SK-MEL-5 (cell line): ENCODE measurements around the gene CRAT. TPM values are rescaled to one million over a fixed set of nuclear protein-coding genes. Genes with fewer than 3 reads are reported as not detected.

Experiments used
- DNase-seq: peaks from one replicate; pipeline ENCODE4 v3.0.0-alpha.2; 2016; ENCODE audit warnings: low read depth, low spot score
- in situ Hi-C: cut with HindIII; loops from 2 replicates; pipeline ENCODE4 v1.10.0; 2016; ENCODE audit warnings: low sequenced_read_pairs, high pct_unique_total_duplicates, low pct_unique_long_range_greater_than_20kb
- total RNA-seq: library from RNA; depleted of rRNA; stranded (reverse); fragments of >200 nt; shearing (Covaris generic); gene quantifications from 2 replicates; pipeline ENCODE4 v1.2.3, GENCODE V29; 2014

Gene CRAT
- total RNA-seq, 1 experiment from 2014 or later: 9.4 TPM

GRCh38 chr9:129102791-129103594, 7.6 kb downstream of the CRAT start:
- DNase-seq: peak; percentile 77
- in situ Hi-C loops: no loop called here

GRCh38 chr9:129102095-129102525, 8.5 kb downstream of the CRAT start:
- DNase-seq: no peak
- in situ Hi-C loops: no loop called here

- no peak for DNase-seq
- in situ Hi-C loops: no loop called here
Observed at GRCh38 chr9:129101279-129101678, 9.3 kb downstream of the CRAT start.

GRCh38 chr9:129100383-129101169, 10.0 kb downstream of the CRAT start:
- in situ Hi-C loops: no loop called here
- no peak for DNase-seq

- DNase-seq: no peak
- in situ Hi-C loops: no loop called here
Observed at GRCh38 chr9:129098328-129098727, 12.3 kb downstream of the CRAT start.

- DNase-seq: no peak
- in situ Hi-C loops: no loop called here
Observed at GRCh38 chr9:129097671-129098306, 12.8 kb downstream of the CRAT start.

- in situ Hi-C loops: no loop called here
- no peak for DNase-seq
Observed at GRCh38 chr9:129095908-129096307, 14.7 kb downstream of the CRAT start.

GRCh38 chr9:129095170-129095667, 15.4 kb downstream of the CRAT start:
- in situ Hi-C loops: no loop called here
- DNase-seq: no peak

- in situ Hi-C loops: no loop called here
- DNase-seq: no peak
Observed at GRCh38 chr9:129094387-129095169, 16.0 kb downstream of the CRAT start.

- in situ Hi-C loops: no loop called here
- no peak for DNase-seq
Observed at GRCh38 chr9:129093602-129094386, 16.8 kb downstream of the CRAT start.

- no peak for DNase-seq
- in situ Hi-C loops: no loop called here
Observed at GRCh38 chr9:129089246-129089645, 21.3 kb downstream of the CRAT start.

GRCh38 chr9:129084087-129084486, 26.5 kb downstream of the CRAT start:
- no peak for DNase-seq
- in situ Hi-C loops: no loop called here

- in situ Hi-C loops: no loop called here
Observed at GRCh38 chr9:129081388-129081904, 29.1 kb downstream of the CRAT start.

GRCh38 chr9:129080601-129081387, 29.8 kb downstream of the CRAT start, which contains the start of gene DOLPP1:
DOLPP1 (plus strand) TSS chr9:129081111; CDS start chr9:129081132, 21 bp downstream.
- peak; percentile 99 for DNase-seq
- in situ Hi-C loops: no loop called here

More at GRCh38 chr9:129081388-129081904, 29.1 kb downstream of the CRAT start:
- no peak for DNase-seq

- no peak for DNase-seq
- in situ Hi-C loops: no loop called here
Observed at GRCh38 chr9:129080298-129080600, 30.3 kb downstream of the CRAT start.

GRCh38 chr9:129079829-129080228, 30.8 kb downstream of the CRAT start:
- no peak for DNase-seq
- in situ Hi-C loops: no loop called here
